Measurements from ENCODE around the gene DBH.

Gene DBH

GRCh38 chr9:133605856-133606707 is 30.1 kb upstream of the DBH start:
- H3K9me3 Mint-ChIP-seq = no peaks in the 10 kb centered on the region
- H3K4me1 Mint-ChIP-seq = no peaks in the 10 kb centered on the region
- no peaks in the 10 kb centered on the region for H3K36me3 Mint-ChIP-seq (ENCODE audit: low read depth)
- no peak overlapping the region for H3K27ac Mint-ChIP-seq
- peaks cover 68% of the 10 kb centered on the region for H3K27me3 Mint-ChIP-seq (ENCODE audit: low read depth)
- TF ChIP-seq CTCF (IDR thresholded peaks at IDR 0.05; ENCODE audit: unreplicated experiment in 3 of 3) = no peak
- no peak overlapping the region for H3K4me3 Mint-ChIP-seq

GRCh38 chr9:133606708-133607025 is 29.5 kb upstream of the DBH start:
- Mint-ChIP-seq H3K9me3 (no peaks in the 10 kb centered on the region), H3K4me1 (no peaks in the 10 kb centered on the region), H3K27me3 (ENCODE audit: low read depth) (peaks cover 74% of the 10 kb centered on the region), H3K4me3 (no peak overlapping the region), H3K36me3 (ENCODE audit: low read depth) (no peaks in the 10 kb centered on the region), H3K27ac (no peak overlapping the region)
- no peak for TF ChIP-seq CTCF (IDR thresholded peaks at IDR 0.05; ENCODE audit: unreplicated experiment in 3 of 3)

- no peak overlapping the region for H3K4me3 Mint-ChIP-seq
- H3K4me1 Mint-ChIP-seq = no peaks in the 10 kb centered on the region
- H3K36me3 Mint-ChIP-seq (ENCODE audit: low read depth) = no peaks in the 10 kb centered on the region
- H3K27ac Mint-ChIP-seq = no peak overlapping the region
- no peak for TF ChIP-seq CTCF (IDR thresholded peaks at IDR 0.05; ENCODE audit: unreplicated experiment in 3 of 3)
- H3K27me3 Mint-ChIP-seq (ENCODE audit: low read depth) = peaks cover 77% of the 10 kb centered on the region
- H3K9me3 Mint-ChIP-seq = no peaks in the 10 kb centered on the region
These were observed 28.8 kb upstream of the DBH start for GRCh38 chr9:133607381-133607780.

GRCh38 chr9:133607976-133608375 is 28.2 kb upstream of the DBH start:
- peaks cover 83% of the 10 kb centered on the region for H3K27me3 Mint-ChIP-seq (ENCODE audit: low read depth)
- no peaks in the 10 kb centered on the region for H3K4me1 Mint-ChIP-seq
- no peak for TF ChIP-seq CTCF (IDR thresholded peaks at IDR 0.05; ENCODE audit: unreplicated experiment in 3 of 3)
- H3K9me3 Mint-ChIP-seq = no peaks in the 10 kb centered on the region
- no peaks in the 10 kb centered on the region for H3K36me3 Mint-ChIP-seq (ENCODE audit: low read depth)
- H3K4me3 Mint-ChIP-seq = no peak overlapping the region
- no peak overlapping the region for H3K27ac Mint-ChIP-seq

DNA sequence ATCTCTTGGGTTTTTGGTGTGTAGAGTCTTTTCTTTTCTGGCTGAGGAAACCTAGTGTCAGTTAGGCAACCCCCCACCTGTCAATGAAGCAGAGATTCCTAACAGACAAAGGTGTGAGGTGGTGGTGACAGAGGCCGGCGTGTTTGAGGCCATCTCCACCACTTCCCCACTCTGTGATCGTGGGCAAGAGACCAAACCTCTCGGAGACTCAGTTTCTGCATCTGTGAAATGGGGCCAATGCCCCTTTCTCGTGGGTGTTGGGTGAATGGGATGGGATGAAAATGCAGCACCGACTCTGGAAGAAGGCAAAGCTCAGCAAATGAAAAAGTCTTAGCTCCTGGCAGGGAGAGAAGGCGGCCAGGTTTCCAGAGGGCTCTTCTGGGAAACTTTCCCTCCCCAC is 27.8 kb upstream of the DBH start:
- no peak for TF ChIP-seq CTCF (IDR thresholded peaks at IDR 0.05; ENCODE audit: unreplicated experiment in 3 of 3)
- H3K4me3 Mint-ChIP-seq = peak overlapping the region in 1 of 3 experiments; percentile 17
- no peaks in the 10 kb centered on the region for H3K4me1 Mint-ChIP-seq
- H3K27me3 Mint-ChIP-seq (ENCODE audit: low read depth) = peaks cover 83% of the 10 kb centered on the region
- H3K36me3 Mint-ChIP-seq (ENCODE audit: low read depth) = no peaks in the 10 kb centered on the region
- H3K9me3 Mint-ChIP-seq = no peaks in the 10 kb centered on the region
- no peak overlapping the region for H3K27ac Mint-ChIP-seq

GRCh38 chr9:133608889-133609288 is 27.3 kb upstream of the DBH start:
- Mint-ChIP-seq H3K36me3 (ENCODE audit: low read depth) (no peaks in the 10 kb centered on the region), H3K27ac (no peak overlapping the region), H3K27me3 (ENCODE audit: low read depth) (peaks cover 87% of the 10 kb centered on the region), H3K9me3 (no peaks in the 10 kb centered on the region), H3K4me3 (no peak overlapping the region), H3K4me1 (no peaks in the 10 kb centered on the region)
- no peak for TF ChIP-seq CTCF (IDR thresholded peaks at IDR 0.05; ENCODE audit: unreplicated experiment in 3 of 3)

Data from nephron (organoid).